HEK293T (cell line): ENCODE data around the gene ZNF683.
A peak's percentile ranks its signal among the peaks of the same experiment; 100 is the strongest.

Experiments
- CTCF ChIA-PET: fragments of 350-600 bp; formaldehyde crosslinking; extraction: SDS; loops from one replicate; lab custom pipeline; 2021; ENCODE audit warnings: antibody characterized with exemption, inconsistent platforms; lab: Yijun Ruan, JAX
- POLR2A ChIA-PET: fragments of 350-600 bp; formaldehyde crosslinking; extraction: SDS; loops from one replicate; lab custom pipeline; 2020; ENCODE audit warnings: antibody characterized with exemption, inconsistent platforms; lab: Yijun Ruan, JAX
- DNase-seq: peaks from one replicate; pipeline ENCODE4 v3.0.0; 2012; ENCODE audit warnings: mixed read lengths; ENCODE audit errors: extremely low spot score
- ARNT ChIP-seq: fragments of 450-650 bp; IDR thresholded peaks from 2 replicates; pipeline ENCODE4 v1.6.1; 2017; ENCODE audit warnings: mild to moderate bottlenecking
- BHLHE40 ChIP-seq: fragments of 450-650 bp; IDR thresholded peaks from 2 replicates; pipeline ENCODE4 v1.6.1; 2016; ENCODE audit warnings: mild to moderate bottlenecking, moderate library complexity, borderline replicate concordance
- CTBP1 ChIP-seq: fragments of 450-650 bp; IDR thresholded peaks from 2 replicates; pipeline ENCODE4 v1.6.1; 2016; ENCODE audit warnings: borderline replicate concordance
- ELF4 ChIP-seq: fragments of 450-650 bp; IDR thresholded peaks from 2 replicates; pipeline ENCODE4 v1.6.1; 2017; ENCODE audit warnings: antibody characterized with exemption
- FOXA1 ChIP-seq: fragments of 450-650 bp; IDR thresholded peaks from 2 replicates; pipeline ENCODE4 v1.6.1; 2016; ENCODE audit warnings: mild to moderate bottlenecking
- FOXK2 ChIP-seq: fragments of 450-650 bp; IDR thresholded peaks from 2 replicates; pipeline ENCODE4 v1.6.1; 2016; ENCODE audit warnings: mild to moderate bottlenecking
- FOXM1 ChIP-seq: fragments of 450-650 bp; IDR thresholded peaks from 2 replicates; pipeline ENCODE4 v1.6.1; 2017; ENCODE audit warnings: mild to moderate bottlenecking, borderline replicate concordance
- HDGF ChIP-seq: fragments of 450-650 bp; IDR thresholded peaks from 2 replicates; pipeline ENCODE4 v1.6.1; 2017; ENCODE audit warnings: antibody characterized with exemption, borderline replicate concordance
- L3MBTL2 ChIP-seq: fragments of 450-650 bp; conservative IDR thresholded peaks from 2 replicates; pipeline ENCODE4 v1.6.1; 2016; ENCODE audit warnings: mild to moderate bottlenecking
- LEF1 ChIP-seq: fragments of 450-650 bp; IDR thresholded peaks from 2 replicates; pipeline ENCODE4 v1.6.1; 2017; ENCODE audit warnings: mild to moderate bottlenecking, borderline replicate concordance
- NFRKB ChIP-seq: fragments of 450-650 bp; IDR thresholded peaks from 2 replicates; pipeline ENCODE4 v1.6.1; 2016; ENCODE audit warnings: mild to moderate bottlenecking, moderate library complexity
- PKNOX1 ChIP-seq: fragments of 450-650 bp; IDR thresholded peaks from 2 replicates; pipeline ENCODE4 v1.6.1; 2016
- SP1 ChIP-seq: fragments of 450-650 bp; IDR thresholded peaks from 2 replicates; pipeline ENCODE4 v1.6.1; 2017
- SUZ12 ChIP-seq: fragments of 450-650 bp; IDR thresholded peaks from 2 replicates; pipeline ENCODE4 v1.6.1; 2016; ENCODE audit warnings: mild to moderate bottlenecking
- TARDBP ChIP-seq: fragments of 450-650 bp; IDR thresholded peaks from 2 replicates; pipeline ENCODE4 v1.6.1; 2016
- ZNF384 ChIP-seq: fragments of 450-650 bp; IDR thresholded peaks from 2 replicates; pipeline ENCODE4 v1.6.1; 2016

Gene ZNF683

GRCh38 chr1:26370591-26371382, 1.8 kb downstream of the ZNF683 start:
- DNase-seq: no peak
- ChIA-PET CTCF (interaction anchor here (0.7 kb wide), 1 partner anchor 8 kb away, joined by 3 read pairs; no protein-coding TSS in a partner anchor), POLR2A (no interaction called here)
- TF ChIP-seq FOXM1: no peak
- TF ChIP-seq FOXA1: no peak
- TF ChIP-seq ARNT: no peak
- TF ChIP-seq ZNF384: no peak
- TF ChIP-seq FOXK2: no peak
- no peak for TF ChIP-seq CTBP1
- no peak for TF ChIP-seq LEF1
- no peak for TF ChIP-seq BHLHE40
- no peak for TF ChIP-seq TARDBP
- no peak for TF ChIP-seq SUZ12
- TF ChIP-seq SP1: no peak
- TF ChIP-seq ELF4: no peak
- TF ChIP-seq NFRKB: no peak
- TF ChIP-seq HDGF: no peak

DNA sequence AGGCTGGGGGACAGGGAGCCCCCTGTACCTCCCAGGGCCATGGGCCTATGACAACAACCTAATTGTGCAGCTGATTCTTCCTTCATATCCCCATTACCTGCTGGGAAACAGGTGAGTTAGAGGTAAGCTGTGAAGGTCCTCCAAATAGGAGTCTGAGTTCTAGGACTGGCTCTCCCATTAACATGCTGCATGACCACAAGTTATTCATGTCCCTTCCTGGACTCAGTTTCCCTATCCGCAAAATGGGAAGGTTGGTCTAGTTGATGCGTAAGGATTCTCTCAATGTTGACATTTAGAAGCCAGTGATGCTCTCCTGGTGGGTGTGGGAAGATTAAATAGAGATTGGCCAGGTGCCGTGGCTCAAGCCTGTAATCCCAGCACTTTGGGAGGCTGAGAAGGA, 4.1 kb downstream of the ZNF683 start:
- no peak for DNase-seq
- POLR2A ChIA-PET: no interaction called here
- CTCF ChIA-PET: no interaction called here
- TF ChIP-seq FOXK2 (no peak), ELF4 (no peak), ARNT (no peak), FOXM1 (no peak), ZNF384 (no peak), TARDBP (no peak), CTBP1 (no peak), SUZ12 (no peak), FOXA1 (no peak), L3MBTL2 (no peak), PKNOX1 (no peak), LEF1 (no peak), BHLHE40 (no peak), SP1 (no peak), HDGF (no peak), NFRKB (no peak)

DNA sequence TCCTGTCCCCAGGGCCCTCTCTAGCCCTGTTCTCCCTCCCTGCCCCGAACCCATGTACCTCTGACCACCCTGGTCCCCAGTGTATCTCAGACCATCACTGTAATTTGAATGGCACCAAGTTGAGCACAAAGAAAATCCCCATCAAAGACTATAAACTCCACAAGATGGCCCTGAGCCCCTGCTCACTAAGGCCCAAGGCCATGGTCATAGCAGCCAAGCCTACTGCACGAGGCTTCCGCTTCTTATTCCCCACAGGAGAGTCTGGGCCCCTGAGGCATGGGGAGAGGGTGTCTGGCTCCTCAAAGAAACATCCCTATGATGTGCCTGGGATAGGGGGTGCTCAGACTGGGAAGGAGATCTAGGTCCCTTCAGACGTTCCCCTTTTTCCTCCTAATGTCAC, 4.5 kb downstream of the ZNF683 start:
- no peak for DNase-seq
- no peak for TF ChIP-seq FOXM1
- TF ChIP-seq SP1: no peak
- TF ChIP-seq L3MBTL2: no peak
- TF ChIP-seq ARNT: no peak
- no peak for TF ChIP-seq BHLHE40
- no peak for TF ChIP-seq TARDBP
- no peak for TF ChIP-seq NFRKB
- ChIA-PET CTCF (no interaction called here), POLR2A (no interaction called here)

GRCh38 chr1:26367441-26367840, 5.1 kb downstream of the ZNF683 start:
- CTCF ChIA-PET: no interaction called here
- no peak for DNase-seq
- TF ChIP-seq FOXM1 (no peak), SP1 (no peak), PKNOX1 (no peak), TARDBP (no peak)
- POLR2A ChIA-PET: no interaction called here

DNA sequence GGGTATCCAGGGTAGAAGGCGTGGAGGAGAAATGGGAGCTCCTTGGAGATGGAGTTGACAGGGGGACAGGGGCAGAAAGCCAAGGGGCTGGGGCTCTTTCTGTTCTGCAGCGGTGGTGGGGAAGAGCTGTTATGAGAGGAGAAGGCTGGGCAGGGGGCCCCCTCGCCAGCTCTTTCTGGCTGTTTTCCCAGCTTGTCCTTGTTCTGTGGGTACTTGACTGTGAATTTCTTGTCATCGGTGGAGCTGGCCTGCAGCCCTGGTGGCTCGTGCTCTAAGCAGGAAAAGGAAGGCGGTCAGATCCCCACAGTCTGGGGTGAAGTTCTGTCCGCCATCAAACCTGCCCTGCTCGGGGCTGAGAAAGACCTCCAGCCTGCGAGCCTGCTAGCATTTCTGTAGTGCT, 7.6 kb downstream of the ZNF683 start:
- ChIA-PET CTCF (interaction anchor here (1.6 to 2.3 kb wide), 3 partner anchors 9 to 80 kb away, joined by 9 to 14 read pairs (median 11); no protein-coding TSS in a partner anchor), POLR2A (no interaction called here)
- TF ChIP-seq FOXK2 (no peak), HDGF (no peak), TARDBP (no peak), FOXA1 (no peak), ELF4 (no peak), BHLHE40 (no peak), FOXM1 (no peak), SUZ12 (no peak), CTBP1 (no peak)
- no peak for DNase-seq

- POLR2A ChIA-PET: no interaction called here
- CTCF ChIA-PET: interaction anchor here (0.6 to 2.3 kb wide), 15 partner anchors 7 to 1611 kb away, joined by 3 to 14 read pairs (median 3); partner anchors contain the start of gene SH3BGRL3
- peak; percentile 83 for DNase-seq
- no peak for TF ChIP-seq ARNT
- TF ChIP-seq ZNF384: 0 out of 2 replicates have a peak, but pooled peaks have one; percentile 26
Measured at GRCh38 chr1:26363549-26364448, 8.8 kb downstream of the ZNF683 start.
